HepG2 (cell line): ENCODE results near the gene EHBP1. TPM values are rescaled to one million over a fixed set of nuclear protein-coding genes. Genes with fewer than 3 reads are reported as not detected.
A peak's percentile ranks its signal among the peaks of the same experiment; 100 is the strongest.

ENCODE experiments used
- ATAC-seq: fragments of 200-7000 bp; cut with Tn5 transposase; 3 replicates; pipeline ENCODE4 v1.9.1; 2020; ENCODE audit warnings: mild to moderate bottlenecking, moderate library complexity
- BruUV-seq: library from RNA; stranded (reverse); fragments of 400-500 nt; replicated peaks from 2 replicates; lab custom pipeline; 2021; lab: Mats Ljungman, UMichigan
- CTCF ChIA-PET: fragments of 300-600 bp; formaldehyde crosslinking; extraction: SDS; loops from one replicate; lab custom pipeline; 2021; ENCODE audit warnings: low total read pairs, inconsistent platforms, low intra/inter-chr PET ratio; lab: Yijun Ruan, JAX
- POLR2A ChIA-PET: fragments of 350-600 bp; sonication (Branson Sonifier 250); formaldehyde crosslinking; loops from one replicate; lab custom pipeline; 2020; ENCODE audit warnings: antibody characterized with exemption, inconsistent platforms; lab: Yijun Ruan, JAX
- DNase-seq: peaks from one replicate; pipeline ENCODE4 v3.0.0-alpha.2; 2015; ENCODE audit warnings: low spot score
- FAIRE-seq: peaks from 3 replicates; lab custom pipeline; 2011; peaks lifted over from hg19 to GRCh38; lab: Jason Lieb, UNC
- H2AFZ ChIP-seq: one replicate; pipeline ENCODE4 v1.6.1; 2011; ENCODE audit warnings: low read length, inconsistent platforms
- H3K27ac ChIP-seq: fragments of 300-600 bp; 3 replicates; pipeline ENCODE4 v1.8.0; 2011; ENCODE audit warnings: mixed run types, mild to moderate bottlenecking, mixed read lengths, low read length, inconsistent platforms; ENCODE audit not compliant: insufficient read depth; ENCODE audit errors: extremely low read length
- H3K27me3 ChIP-seq, 2 experiments: fragments of 200-600 bp in 1 of 2; 2 replicates in 1 of 2; 3 replicates in 1 of 2; pipeline versions ENCODE4 v1.6.0 to v1.8.0; 2011; ENCODE audit warnings: low read length in 2 of 2, mild to moderate bottlenecking in 2 of 2, moderate library complexity in 2 of 2, inconsistent platforms in 1 of 2; ENCODE audit not compliant: insufficient read depth in 2 of 2, control insufficient read depth in 1 of 2
- H3K36me3 ChIP-seq, 2 experiments: fragments of 200-600 bp in 1 of 2; replicated peaks in 1 of 2; 2 replicates in 1 of 2; 3 replicates in 1 of 2; pipeline versions ENCODE4 v1.5.1 to v1.8.0; 2011; ENCODE audit warnings: low read length in 2 of 2, inconsistent platforms in 1 of 2; ENCODE audit not compliant: insufficient read depth in 2 of 2, control insufficient read depth in 1 of 2
- H3K4me1 ChIP-seq: 2 replicates; pipeline ENCODE4 v1.5.1; 2012; ENCODE audit warnings: low read length, inconsistent platforms; ENCODE audit not compliant: insufficient read depth
- H3K4me2 ChIP-seq: 2 replicates; pipeline ENCODE4 v1.6.0; 2011; ENCODE audit warnings: low read depth, low read length, inconsistent platforms
- H3K4me3 ChIP-seq, 3 experiments: fragments of 200-600 bp in 1 of 3; sonication (generic), shearing (Covaris generic) in 1 of 3; replicated peaks in 1 of 3; 2 replicates each; pipeline ENCODE4 v1.5.1; 2011 to 2016; ENCODE audit warnings: low read length in 3 of 3, inconsistent platforms in 2 of 3, low read depth in 2 of 3, mild to moderate bottlenecking in 2 of 3, control low read depth in 1 of 3, mixed read lengths in 1 of 3; ENCODE audit not compliant: insufficient read depth in 1 of 3
- H3K79me2 ChIP-seq: one replicate; pipeline ENCODE4 v1.6.1; 2011; ENCODE audit warnings: low read length, inconsistent platforms; ENCODE audit not compliant: insufficient read depth
- H3K9ac ChIP-seq: 2 replicates; pipeline ENCODE4 v1.6.0; 2011; ENCODE audit warnings: mild to moderate bottlenecking, low read depth, low read length, inconsistent platforms; ENCODE audit not compliant: insufficient read depth
- H3K9me3 ChIP-seq: 2 replicates; pipeline ENCODE4 v1.5.1; 2012; ENCODE audit warnings: mild to moderate bottlenecking, low read length
- H4K20me1 ChIP-seq: 2 replicates; pipeline ENCODE4 v1.6.0; 2011; ENCODE audit warnings: inconsistent platforms, mild to moderate bottlenecking, low read length, moderate library complexity; ENCODE audit not compliant: insufficient read depth
- ARNTL ChIP-seq: sonication (generic); formaldehyde crosslinking; IDR thresholded peaks from 2 replicates; pipeline ENCODE4 v1.4.0; 2020; ENCODE audit warnings: mild to moderate bottlenecking, missing genetic modification reagents
- ISL2 ChIP-seq: sonication (generic); formaldehyde crosslinking; IDR thresholded peaks from 2 replicates; pipeline ENCODE4 v1.5.0; 2020; ENCODE audit warnings: missing genetic modification reagents
- KLF6 ChIP-seq: IDR thresholded peaks from 2 replicates; pipeline ENCODE4 v1.8.0; 2016; ENCODE audit warnings: missing biosample characterization, missing genetic modification reagents
- LCORL ChIP-seq, 2 experiments: fragments of 450-650 bp in 1 of 2; sonication (generic) in 1 of 2; formaldehyde crosslinking in 1 of 2; IDR thresholded peaks; 2 replicates each; pipeline versions ENCODE4 v1.5.0 to v1.6.1; 2017 to 2020; ENCODE audit warnings: antibody characterized with exemption in 1 of 2, missing genetic modification reagents in 1 of 2
- MLLT10 ChIP-seq: sonication (generic); formaldehyde crosslinking; IDR thresholded peaks from 2 replicates; pipeline ENCODE4 v1.4.0; 2020; ENCODE audit warnings: missing genetic modification reagents
- PAX8 ChIP-seq: sonication (generic); formaldehyde crosslinking; IDR thresholded peaks from 2 replicates; pipeline ENCODE4 v1.8.0; 2022; ENCODE audit warnings: mild to moderate bottlenecking, missing genetic modification reagents, borderline replicate concordance
- SALL2 ChIP-seq: sonication (generic); formaldehyde crosslinking; IDR thresholded peaks from 2 replicates; pipeline ENCODE4 v1.8.1; 2023; ENCODE audit warnings: mild to moderate bottlenecking, missing genetic modification reagents, inconsistent platforms
- TAF1 ChIP-seq: sonication (generic); formaldehyde crosslinking; IDR thresholded peaks from 2 replicates; pipeline ENCODE4 v1.4.0; 2020; ENCODE audit warnings: missing genetic modification reagents
- ZNF34 ChIP-seq: sonication (generic); formaldehyde crosslinking; IDR thresholded peaks from 2 replicates; pipeline ENCODE4 v1.4.0; 2020; ENCODE audit warnings: mild to moderate bottlenecking, missing genetic modification reagents, borderline replicate concordance
- ZNF383 ChIP-seq: sonication (generic); formaldehyde crosslinking; IDR thresholded peaks from 2 replicates; pipeline ENCODE4 v1.4.0; 2020; ENCODE audit warnings: missing genetic modification reagents, mild to moderate bottlenecking, borderline replicate concordance
- ZNF775 ChIP-seq: sonication (generic); formaldehyde crosslinking; IDR thresholded peaks from 2 replicates; pipeline ENCODE4 v1.4.0; 2020; ENCODE audit warnings: missing genetic modification reagents, mild to moderate bottlenecking, moderate library complexity, borderline replicate concordance
- ZNF878 ChIP-seq: sonication (generic); formaldehyde crosslinking; IDR thresholded peaks from 2 replicates; pipeline ENCODE4 v1.8.1; 2023; ENCODE audit warnings: mild to moderate bottlenecking, missing genetic modification reagents, moderate library complexity
- ZSCAN30 ChIP-seq: sonication (generic); formaldehyde crosslinking; IDR thresholded peaks from 2 replicates; pipeline ENCODE4 v1.5.0; 2020; ENCODE audit warnings: mild to moderate bottlenecking, missing genetic modification reagents
- WGBS: methylation state at CpG from one replicate; pipeline ENCODE4 v1.1.6; 2017; ENCODE audit warnings: low lambda C conversion rate; 5-methylcytosine and 5-hydroxymethylcytosine counted together
- in situ Hi-C: cut with HindIII; loops from 2 replicates; pipeline ENCODE4 v1.10.0; 2017; ENCODE audit warnings: low pct_unique_long_range_greater_than_20kb; ENCODE audit not compliant: extremely low pct_ligation_motif_present
- intact Hi-C: fragments of 100-400 bp; cut with micrococcal nuclease; formaldehyde crosslinking; loops from one replicate; pipeline ENCODE4 v1.10.0; 2022; ENCODE audit not compliant: unreplicated experiment
- polyA plus RNA-seq, 8 experiments: library from polyadenylated mRNA; depleted of rRNA in 3 of 8; stranded (reverse) in 7 of 8; unstranded in 1 of 8; fragments of >200 nt; fragmentation: Illumina TruSeq in 4 of 8; extraction: Trizol in 4 of 8; gene quantifications; 2 replicates each; pipeline versions ENCODE4 v1.2.1 to v1.2.3, GENCODE V29; 2011 to 2016; ENCODE audit warnings: low read depth in 4 of 8, missing spikeins in 1 of 8, mixed read lengths in 1 of 8; ENCODE audit not compliant: insufficient read depth in 1 of 8
- total RNA-seq, 5 experiments: library from RNA; depleted of rRNA; stranded (reverse); fragments of >200 nt; fragmentation: Illumina TruSeq; extraction: Trizol; gene quantifications; 2 replicates each; pipeline ENCODE4 v1.2.3, GENCODE V29; 2016; ENCODE audit warnings: low read depth in 1 of 5
- TF ChIP-seq, protein P1 (sequence below): sonication (generic); formaldehyde crosslinking; conservative IDR thresholded peaks from 2 replicates; pipeline ENCODE4 v1.8.0; 2022; ENCODE audit warnings: mild to moderate bottlenecking, moderate library complexity, missing genetic modification reagents
- TF ChIP-seq, protein P2 (sequence below), 2 experiments: sonication (generic) in 1 of 2; formaldehyde crosslinking in 1 of 2; IDR thresholded peaks; 2 replicates each; pipeline versions ENCODE4 v1.4.0 to v1.6.1; 2018 to 2020; ENCODE audit warnings: missing genetic modification reagents in 2 of 2, borderline replicate concordance in 1 of 2, low read depth in 1 of 2, mild to moderate bottlenecking in 1 of 2, missing biosample characterization in 1 of 2
- TF ChIP-seq, protein P3 (sequence below): sonication (generic); formaldehyde crosslinking; IDR thresholded peaks from 2 replicates; pipeline ENCODE4 v1.4.0; 2020; ENCODE audit warnings: missing genetic modification reagents; ENCODE audit errors: not compliant biosample characterization
- TF ChIP-seq, protein P4 (sequence below): sonication (generic); formaldehyde crosslinking; IDR thresholded peaks from 2 replicates; pipeline ENCODE4 v1.5.1; 2020; ENCODE audit warnings: missing genetic modification reagents, mild to moderate bottlenecking, borderline replicate concordance

The EHBP1 gene
- total and polyA plus RNA-seq, 2 of the 13 experiments (the other 11 are each of a cell fraction or from before 2014, with no cell fraction given): 93.5 to 146 TPM

DNA sequence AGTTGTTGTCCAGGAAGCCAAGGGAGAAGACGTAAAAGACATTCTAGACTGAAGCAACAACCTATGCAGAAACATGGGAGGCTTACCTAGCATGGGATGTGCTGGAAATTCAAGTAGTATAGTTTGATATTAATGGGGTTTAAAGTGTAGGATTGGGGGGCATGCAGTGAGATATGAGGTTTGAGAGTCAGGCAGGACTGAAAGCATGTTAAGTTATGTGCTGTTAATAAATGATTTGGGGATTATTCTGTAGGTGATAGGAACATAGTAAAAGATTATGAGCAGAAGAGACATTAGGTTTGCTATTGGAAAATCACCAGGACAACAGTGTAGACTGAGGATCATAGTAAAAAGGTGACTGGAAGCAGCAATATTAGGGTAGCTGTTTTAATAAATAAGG is 3.2 kb downstream of the EHBP1 start:
- H2AFZ ChIP-seq: no peak overlapping the region
- H3K9ac ChIP-seq: peak overlapping the region; percentile 81
- peaks cover 81% of the 10 kb centered on the region for H3K79me2 ChIP-seq
- peaks cover 1 to 27% of the 10 kb centered on the region in 2 experiments; a peak in 4 of 5 replicates for H3K36me3 ChIP-seq
- 12% methylated on average over 1 of the region's 1 CpG for WGBS
- in situ Hi-C loops (loop anchor here (5.0 kb wide), 2 partner anchors 136 to 251 kb away; no protein-coding TSS in a partner anchor), intact Hi-C loops (loop anchor here (5.0 kb wide), 1 partner anchor 66 kb away; no protein-coding TSS in a partner anchor)
- POLR2A ChIA-PET: interaction anchor here (1.1 to 2.6 kb wide), 4 partner anchors 12 to 252 kb away, joined by 3 to 10 read pairs (median 4); no protein-coding TSS in a partner anchor
- CTCF ChIA-PET: no interaction called here
- H3K27me3 ChIP-seq: no peaks in the 10 kb centered on the region; a peak in 1 of 5 replicates
- FAIRE-seq: no peak
- no TSS peak for BruUV-seq
- no peak for DNase-seq
- peak overlapping the region; percentile 77 to 97 (median 94) for H3K4me3 ChIP-seq
- peak overlapping the region; percentile 95 for H3K4me2 ChIP-seq
- peaks cover 43% of the 10 kb centered on the region for H3K4me1 ChIP-seq
- peak overlapping the region; percentile 70 for H3K27ac ChIP-seq
- H4K20me1 ChIP-seq: peaks cover 29% of the 10 kb centered on the region
- H3K9me3 ChIP-seq: no peaks in the 10 kb centered on the region
- no peak for ATAC-seq
- TF ChIP-seq ISL2: 0 out of 2 replicates have a peak, but pooled peaks have one; percentile 33
- no peak for TF ChIP-seq ZSCAN30
- no peak for TF ChIP-seq ZNF383 (CRISPR knock-in tag)
- 0 out of 2 replicates have a peak, but pooled peaks have one; percentile 59 for TF ChIP-seq ZNF34 (CRISPR knock-in tag)
- TF ChIP-seq, protein P1, sequence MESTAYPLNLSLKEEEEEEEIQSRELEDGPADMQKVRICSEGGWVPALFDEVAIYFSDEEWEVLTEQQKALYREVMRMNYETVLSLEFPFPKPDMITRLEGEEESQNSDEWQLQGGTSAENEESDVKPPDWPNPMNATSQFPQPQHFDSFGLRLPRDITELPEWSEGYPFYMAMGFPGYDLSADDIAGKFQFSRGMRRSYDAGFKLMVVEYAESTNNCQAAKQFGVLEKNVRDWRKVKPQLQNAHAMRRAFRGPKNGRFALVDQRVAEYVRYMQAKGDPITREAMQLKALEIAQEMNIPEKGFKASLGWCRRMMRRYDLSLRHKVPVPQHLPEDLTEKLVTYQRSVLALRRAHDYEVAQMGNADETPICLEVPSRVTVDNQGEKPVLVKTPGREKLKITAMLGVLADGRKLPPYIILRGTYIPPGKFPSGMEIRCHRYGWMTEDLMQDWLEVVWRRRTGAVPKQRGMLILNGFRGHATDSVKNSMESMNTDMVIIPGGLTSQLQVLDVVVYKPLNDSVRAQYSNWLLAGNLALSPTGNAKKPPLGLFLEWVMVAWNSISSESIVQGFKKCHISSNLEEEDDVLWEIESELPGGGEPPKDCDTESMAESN (CRISPR knock-in tag): no peak
- TF ChIP-seq SALL2: 0 out of 2 replicates have a peak, but pooled peaks have one; percentile 28
- peak; percentile 38; the same call in 1 of the 2 replicates for TF ChIP-seq TAF1
- TF ChIP-seq, protein P2, sequence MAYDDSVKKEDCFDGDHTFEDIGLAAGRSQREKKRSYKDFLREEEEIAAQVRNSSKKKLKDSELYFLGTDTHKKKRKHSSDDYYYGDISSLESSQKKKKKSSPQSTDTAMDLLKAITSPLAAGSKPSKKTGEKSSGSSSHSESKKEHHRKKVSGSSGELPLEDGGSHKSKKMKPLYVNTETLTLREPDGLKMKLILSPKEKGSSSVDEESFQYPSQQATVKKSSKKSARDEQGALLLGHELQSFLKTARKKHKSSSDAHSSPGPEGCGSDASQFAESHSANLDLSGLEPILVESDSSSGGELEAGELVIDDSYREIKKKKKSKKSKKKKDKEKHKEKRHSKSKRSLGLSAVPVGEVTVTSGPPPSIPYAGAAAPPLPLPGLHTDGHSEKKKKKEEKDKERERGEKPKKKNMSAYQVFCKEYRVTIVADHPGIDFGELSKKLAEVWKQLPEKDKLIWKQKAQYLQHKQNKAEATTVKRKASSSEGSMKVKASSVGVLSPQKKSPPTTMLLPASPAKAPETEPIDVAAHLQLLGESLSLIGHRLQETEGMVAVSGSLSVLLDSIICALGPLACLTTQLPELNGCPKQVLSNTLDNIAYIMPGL (CRISPR knock-in tag; IDR thresholded peaks at IDR 0.05; ENCODE audit: borderline replicate concordance in 1 of 2, low read depth in 1 of 2): peak in 1 of 2 experiments; percentile 49; a peak in 1 of 4 replicates
- TF ChIP-seq LCORL (IDR thresholded peaks at IDR 0.05): no peak
- 0 out of 2 replicates have a peak, but pooled peaks have one; percentile 16 for TF ChIP-seq LCORL (CRISPR knock-in tag; IDR thresholded peaks at IDR 0.05)
- TF ChIP-seq ZNF878 (CRISPR knock-in tag): 0 out of 2 replicates have a peak, but pooled peaks have one; percentile 17
- TF ChIP-seq ARNTL (CRISPR knock-in tag): no peak
- TF ChIP-seq, protein P3, sequence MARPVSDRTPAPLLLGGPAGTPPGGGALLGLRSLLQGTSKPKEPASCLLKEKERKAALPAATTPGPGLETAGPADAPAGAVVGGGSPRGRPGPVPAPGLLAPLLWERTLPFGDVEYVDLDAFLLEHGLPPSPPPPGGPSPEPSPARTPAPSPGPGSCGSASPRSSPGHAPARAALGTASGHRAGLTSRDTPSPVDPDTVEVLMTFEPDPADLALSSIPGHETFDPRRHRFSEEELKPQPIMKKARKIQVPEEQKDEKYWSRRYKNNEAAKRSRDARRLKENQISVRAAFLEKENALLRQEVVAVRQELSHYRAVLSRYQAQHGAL (CRISPR knock-in tag): peak; percentile 50
- TF ChIP-seq, protein P4, sequence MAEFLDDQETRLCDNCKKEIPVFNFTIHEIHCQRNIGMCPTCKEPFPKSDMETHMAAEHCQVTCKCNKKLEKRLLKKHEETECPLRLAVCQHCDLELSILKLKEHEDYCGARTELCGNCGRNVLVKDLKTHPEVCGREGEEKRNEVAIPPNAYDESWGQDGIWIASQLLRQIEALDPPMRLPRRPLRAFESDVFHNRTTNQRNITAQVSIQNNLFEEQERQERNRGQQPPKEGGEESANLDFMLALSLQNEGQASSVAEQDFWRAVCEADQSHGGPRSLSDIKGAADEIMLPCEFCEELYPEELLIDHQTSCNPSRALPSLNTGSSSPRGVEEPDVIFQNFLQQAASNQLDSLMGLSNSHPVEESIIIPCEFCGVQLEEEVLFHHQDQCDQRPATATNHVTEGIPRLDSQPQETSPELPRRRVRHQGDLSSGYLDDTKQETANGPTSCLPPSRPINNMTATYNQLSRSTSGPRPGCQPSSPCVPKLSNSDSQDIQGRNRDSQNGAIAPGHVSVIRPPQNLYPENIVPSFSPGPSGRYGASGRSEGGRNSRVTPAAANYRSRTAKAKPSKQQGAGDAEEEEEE (CRISPR knock-in tag): no peak
- 0 out of 2 replicates have a peak, but pooled peaks have one; percentile 24 for TF ChIP-seq ZNF775 (CRISPR knock-in tag)
- TF ChIP-seq PAX8 (CRISPR knock-in tag): 0 out of 2 replicates have a peak, but pooled peaks have one; percentile 49
- TF ChIP-seq KLF6 (CRISPR knock-in tag): no peak; the same call in 1 of the 2 replicates
- TF ChIP-seq MLLT10 (CRISPR knock-in tag): peak; percentile 67; the same call in 1 of the 2 replicates
